ENCODE measurements around the gene LCAT.

DNA sequence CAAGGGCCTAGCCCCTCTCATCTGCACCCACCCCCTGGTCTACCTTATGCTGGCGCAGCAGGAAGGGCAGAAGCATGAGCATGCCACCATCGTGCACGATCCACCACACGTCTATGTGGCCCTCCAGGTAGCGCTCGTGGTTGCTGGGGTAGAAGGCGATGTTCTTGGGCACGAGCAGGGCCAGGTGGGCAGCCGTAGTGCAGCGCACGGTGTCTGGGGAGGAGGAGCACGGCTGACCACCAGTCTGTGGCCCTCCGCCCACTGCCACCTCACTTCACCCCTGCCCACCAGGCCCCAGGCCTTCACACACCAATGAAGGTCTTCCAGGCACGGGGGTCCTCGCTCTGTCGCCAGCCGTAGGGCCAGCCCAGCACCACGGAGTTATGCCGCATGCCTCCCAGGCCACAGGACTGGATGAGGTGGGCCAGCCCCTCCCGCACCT lies 2.2 kb upstream of the LCAT start:
- TF ChIP-seq, protein P1, sequence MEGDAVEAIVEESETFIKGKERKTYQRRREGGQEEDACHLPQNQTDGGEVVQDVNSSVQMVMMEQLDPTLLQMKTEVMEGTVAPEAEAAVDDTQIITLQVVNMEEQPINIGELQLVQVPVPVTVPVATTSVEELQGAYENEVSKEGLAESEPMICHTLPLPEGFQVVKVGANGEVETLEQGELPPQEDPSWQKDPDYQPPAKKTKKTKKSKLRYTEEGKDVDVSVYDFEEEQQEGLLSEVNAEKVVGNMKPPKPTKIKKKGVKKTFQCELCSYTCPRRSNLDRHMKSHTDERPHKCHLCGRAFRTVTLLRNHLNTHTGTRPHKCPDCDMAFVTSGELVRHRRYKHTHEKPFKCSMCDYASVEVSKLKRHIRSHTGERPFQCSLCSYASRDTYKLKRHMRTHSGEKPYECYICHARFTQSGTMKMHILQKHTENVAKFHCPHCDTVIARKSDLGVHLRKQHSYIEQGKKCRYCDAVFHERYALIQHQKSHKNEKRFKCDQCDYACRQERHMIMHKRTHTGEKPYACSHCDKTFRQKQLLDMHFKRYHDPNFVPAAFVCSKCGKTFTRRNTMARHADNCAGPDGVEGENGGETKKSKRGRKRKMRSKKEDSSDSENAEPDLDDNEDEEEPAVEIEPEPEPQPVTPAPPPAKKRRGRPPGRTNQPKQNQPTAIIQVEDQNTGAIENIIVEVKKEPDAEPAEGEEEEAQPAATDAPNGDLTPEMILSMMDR (IDR thresholded peaks at IDR 0.05), result no peak
- TF ChIP-seq POLR2AphosphoS5 (IDR thresholded peaks at IDR 0.05), result no peak
- TF ChIP-seq POLR2A (IDR thresholded peaks at IDR 0.05), result no peak
- no peak for TF ChIP-seq EP300 (IDR thresholded peaks at IDR 0.05)

Measured in gastroesophageal sphincter (tissue), 3 donors.